Erythroblast (primary cell): ENCODE measurements around the gene OSGEPL1.

ENCODE experiments used
- GATA1 ChIP-seq: IDR thresholded peaks from 2 replicates; pipeline ENCODE4 v1.6.1; 2011; ENCODE audit warnings: low read depth, mild to moderate bottlenecking, control low read depth, low read length, moderate library complexity
- POLR2A ChIP-seq: IDR thresholded peaks from 2 replicates; pipeline ENCODE4 v1.6.1; 2011; ENCODE audit warnings: mild to moderate bottlenecking, low read length

- TF ChIP-seq POLR2A (no peak), GATA1 (no peak)
These were observed 6.2 kb downstream of the OSGEPL1 start for GRCh38 chr2:189756311-189756952.
